Heart right ventricle (tissue), 16 donors: Measurements from ENCODE around the gene AMDHD2. TPM values are rescaled to one million over a fixed set of nuclear protein-coding genes. Genes with fewer than 3 reads are reported as not detected.
"Not testable (repeated sequence)": the region's sequence is repeated elsewhere in the genome, so short reads cannot be mapped to it uniquely, and the experiment has no call there.

Source experiments
- ATAC-seq, 8 donors: fragments of 200-7000 bp; cut with Tn5 transposase; one replicate each; pipeline ENCODE4 v1.9.1; 2020; ENCODE audit warnings: mild to moderate bottlenecking in 8 of 8, moderate library complexity in 8 of 8, moderate number of reproducible peaks in 1 of 8
- DNase-seq, 2 donors: peaks; one replicate each; pipeline ENCODE4 v3.0.0-alpha.2; 2020
- H3K27ac ChIP-seq, 10 donors: fragments of 200-600 bp; sonication (generic) in 2 of 10; one replicate each; pipeline versions ENCODE4 v1.5.0 to v1.8.0; 2020 to 2022; ENCODE audit warnings: mild to moderate bottlenecking in 3 of 10
- H3K27me3 ChIP-seq, 7 donors: fragments of 200-600 bp; one replicate each; pipeline ENCODE4 v1.8.0; 2021 to 2022; ENCODE audit warnings: mild to moderate bottlenecking in 2 of 7
- H3K36me3 ChIP-seq, 9 donors: fragments of 200-600 bp; sonication (generic) in 1 of 9; one replicate each; pipeline versions ENCODE4 v1.5.0 to v1.8.0; 2020 to 2022; ENCODE audit warnings: mild to moderate bottlenecking in 2 of 9
- H3K4me1 ChIP-seq, 9 donors: fragments of 200-600 bp; sonication (generic) in 1 of 9; one replicate each; pipeline versions ENCODE4 v1.5.0 to v1.8.0; 2020 to 2022; ENCODE audit warnings: mild to moderate bottlenecking in 4 of 9
- H3K4me3 ChIP-seq, 10 donors: fragments of 200-600 bp; sonication (generic) in 2 of 10; one replicate each; pipeline versions ENCODE4 v1.5.0 to v1.8.0; 2020 to 2022; ENCODE audit warnings: mild to moderate bottlenecking in 7 of 10, moderate library complexity in 2 of 10
- H3K9me3 ChIP-seq, 11 donors: fragments of 200-600 bp in 10 of 11; sonication (generic) in 2 of 11; one replicate each; pipeline versions ENCODE4 v1.5.0 to v1.8.0; 2013 to 2022; ENCODE audit warnings: mild to moderate bottlenecking in 2 of 11, control low read depth in 1 of 11, moderate library complexity in 1 of 11
- CTCF ChIP-seq, 9 donors: fragments of 200-600 bp; sonication (generic) in 2 of 9; IDR thresholded peaks; one replicate each; pipeline versions ENCODE4 v1.5.0 to v1.8.0; 2021 to 2022; ENCODE audit warnings: antibody characterized with exemption in 9 of 9, mild to moderate bottlenecking in 5 of 9, moderate library complexity in 1 of 9
- WGBS, 2 donors: extraction: QIAGEN DNeasy Blood & Tissue Kit; methylation state at CpG; one replicate each; pipeline ENCODE4 v1.1.7; 2013; ENCODE audit warnings: inconsistent platforms in 1 of 2; 5-methylcytosine and 5-hydroxymethylcytosine counted together
- intact Hi-C, 10 donors: fragments of 100-400 bp; cut with DNase I; formaldehyde crosslinking; loops; one replicate each; pipeline versions ENCODE4 v1.11.1 to v1.14.2; 2022
- polyA plus RNA-seq, 2 donors: library from polyadenylated mRNA; stranded (reverse); fragments of 200-250 nt; gene quantifications; one replicate each; pipeline ENCODE4 v1.2.3, GENCODE V29; 2013
- total RNA-seq, 10 donors: library from RNA; stranded (reverse); fragmentation: NEBNext Ultra II Directional in 3 of 10; extraction: Animal tissue kit (Norgen Biotek cat#: 25700) in 3 of 10; gene quantifications; one replicate each; pipeline versions ENCODE4 v1.2.1 to v1.2.4, GENCODE V29; 2021 to 2023
- donor health status: Arrhythmogenic right ventricular cardiomyopathy.
- donor health status: ischemic (EF 13 %, LVEDD 7.1; RV severe dilation, severe dysfunction).
- donor health status: healthy with polysubstance abuse.
- donor health status: DM: no; HTN: yes; CAD: no.
- donor health status: DM: no; HTN: no; CAD: no.
- donor health status: ischemic (EF 25% LVEDD 6.9; RV normal size, moderate dysfunction).
- donor health status: ischemic (EF 25% LVEDD 5.7; RV mildly dilated, moderate dysfunction).
- donor health status: healthy.
- donor health status: DM: yes; HTN: yes; CAD: no.
- donor health status: Ischemic cardiomyopathy.
- donor health status: ischemic (EF 35%, LVEDD 5.7; RV mildly dilated, moderate dysfunction).
- donor health status: nonischemic (EF 11% LVEDD 7.7; RV severe dilation, severe dysfunction).
- donor health status: DM: yes; HTN: yes; CAD: no.
- donor health status: PGD.
- donor health status: ischemic (EF 29% LVEDD 5.4; RV normal size, mild dysfunction).
- donor health status: nonischemic (EF 23%, LVEDD 6.1; RV moderate dilation, normal function).

The AMDHD2 gene
- total and polyA plus RNA-seq, 12 donors = 7.1 to 20.8 (median 10.4) TPM

- H3K27ac ChIP-seq = peak overlapping the region in 3 of 10 donors; percentile 9 to 94 (median 90)
- H3K36me3 ChIP-seq = peaks cover 0 to 5% (median 0%) of the 10 kb centered on the region in 9 donors
- intact Hi-C loops = no loop called here
- WGBS, 2 donors = 69 to 76% methylated on average over 9 of the region's 9 CpGs
- no peaks in the 10 kb centered on the region for H3K9me3 ChIP-seq
- TF ChIP-seq CTCF (IDR thresholded peaks at IDR 0.05) = no peak
- peaks cover 0 to 61% (median 43%) of the 10 kb centered on the region in 9 donors for H3K4me1 ChIP-seq
- H3K27me3 ChIP-seq = no peaks in the 10 kb centered on the region
- H3K4me3 ChIP-seq = no peak overlapping the region
- DNase-seq (no peak), ATAC-seq (no peak)
These were observed 15.4 kb downstream of the AMDHD2 start for GRCh38 chr16:2535625-2536013.

GRCh38 chr16:2537451-2538379 lies 17.5 kb downstream of the AMDHD2 start, which contains the start of gene PDPK1:
Gene PDPK1, plus strand, starts transcription at chr16:2538021. Its CDS starts 92 bp downstream, at chr16:2538113.
- Histone ChIP-seq H3K27ac (peak within 1 kb of the TSS; percentile 60 to 94 (median 86)), H3K4me1 (peaks cover 0 to 57% (median 42%) of the 10 kb centered on the region in 9 donors), H3K9me3 (no peaks in the 10 kb centered on the region), H3K4me3 (peak within 1 kb of the TSS; percentile 32 to 81 (median 69)), H3K36me3 (peaks cover 0 to 8% (median 0%) of the 10 kb centered on the region in 9 donors), H3K27me3 (no peaks in the 10 kb centered on the region)
- DNase-seq = peak; percentile 93 to 95
- 0% methylated on average over 79 to 121 of the region's 126 CpGs for WGBS, 2 donors
- TF ChIP-seq CTCF (IDR thresholded peaks at IDR 0.05) = no peak
- intact Hi-C loops = no loop called here
- peak; percentile 91 to 97 (median 96) for ATAC-seq

- intact Hi-C loops = not testable (repeated sequence)
These were observed 19.1 kb downstream of the AMDHD2 start for GRCh38 chr16:2539192-2539844.

GRCh38 chr16:2539845-2540458 lies 19.8 kb downstream of the AMDHD2 start:
- DNase-seq, H3K36me3 ChIP-seq, H3K27me3 ChIP-seq, intact Hi-C loops, ATAC-seq, H3K9me3 ChIP-seq: not testable (repeated sequence)
- TF ChIP-seq CTCF (IDR thresholded peaks at IDR 0.05) = peak in 7 of 9 donors; percentile 41 to 58 (median 50)
- Histone ChIP-seq H3K4me3 (peak overlapping the region in 3 of 10 donors; percentile 52 to 73 (median 58)), H3K27ac (peak overlapping the region in 1 of 10 donors; percentile 20), H3K4me1 (peaks cover 0 to 54% (median 35%) of the 10 kb centered on the region in 9 donors)
- WGBS, 2 donors = 52 to 60% methylated on average over 14 of the region's 14 CpGs

More at GRCh38 chr16:2539192-2539844, 19.1 kb downstream of the AMDHD2 start:
- not testable (repeated sequence) for H3K36me3 ChIP-seq, H3K9me3 ChIP-seq, H3K27me3 ChIP-seq, ATAC-seq, DNase-seq
- peak overlapping the region in 7 of 10 donors; percentile 38 to 75 (median 61) for H3K4me3 ChIP-seq
- peaks cover 0 to 57% (median 35%) of the 10 kb centered on the region in 9 donors for H3K4me1 ChIP-seq
- peak overlapping the region in 2 of 10 donors; percentile 20 to 43 for H3K27ac ChIP-seq
- WGBS, 2 donors = 85 to 86% methylated on average over 24 of the region's 24 CpGs

- DNase-seq, H3K27ac ChIP-seq, H3K4me3 ChIP-seq, ATAC-seq, H3K9me3 ChIP-seq, H3K27me3 ChIP-seq, H3K36me3 ChIP-seq, intact Hi-C loops: not testable (repeated sequence)
- H3K4me1 ChIP-seq = peaks cover 0 to 54% (median 42%) of the 10 kb centered on the region in 9 donors
- WGBS, 2 donors = 59 to 76% methylated on average over 3 to 4 of the region's 4 CpGs
These were observed 20.7 kb downstream of the AMDHD2 start for GRCh38 chr16:2540912-2541311.

GRCh38 chr16:2541409-2541808 lies 21.2 kb downstream of the AMDHD2 start:
- intact Hi-C loops, ATAC-seq, H3K27me3 ChIP-seq, DNase-seq, H3K27ac ChIP-seq, H3K9me3 ChIP-seq, H3K4me3 ChIP-seq, H3K36me3 ChIP-seq: not testable (repeated sequence)
- WGBS, 2 donors = 46 to 60% methylated on average over 4 to 6 of the region's 6 CpGs
- H3K4me1 ChIP-seq = peaks cover 0 to 56% (median 42%) of the 10 kb centered on the region in 9 donors

GRCh38 chr16:2543771-2544170 lies 23.6 kb downstream of the AMDHD2 start:
- H3K36me3 ChIP-seq, DNase-seq, intact Hi-C loops, H3K27ac ChIP-seq, H3K27me3 ChIP-seq, H3K4me3 ChIP-seq, ATAC-seq, H3K9me3 ChIP-seq: not testable (repeated sequence)
- WGBS, 2 donors = 88 to 91% methylated on average over 14 of the region's 14 CpGs
- peaks cover 0 to 46% (median 30%) of the 10 kb centered on the region in 9 donors for H3K4me1 ChIP-seq
